Testis (tissue), 2 donors: ENCODE data around the gene MEGF11.

Experiments
- POLR2A ChIP-seq: fragments of 450-650 bp; IDR thresholded peaks from one replicate; pipeline ENCODE4 v1.6.1; 2017; ENCODE audit warnings: antibody characterized with exemption, mild to moderate bottlenecking, moderate library complexity
- TF ChIP-seq, protein P1 (sequence below), 3 experiments: fragments of 450-650 bp in 2 of 3; fragments of 200-600 bp in 1 of 3; sonication (generic) in 1 of 3; IDR thresholded peaks; one replicate each; pipeline ENCODE4 v1.5.1; 2016 to 2019; ENCODE audit warnings: antibody characterized with exemption in 3 of 3, mild to moderate bottlenecking in 2 of 3, moderate library complexity in 1 of 3

GRCh38 chr15:66135664-66136063, 117.9 kb downstream of the MEGF11 start:
- TF ChIP-seq, protein P1, sequence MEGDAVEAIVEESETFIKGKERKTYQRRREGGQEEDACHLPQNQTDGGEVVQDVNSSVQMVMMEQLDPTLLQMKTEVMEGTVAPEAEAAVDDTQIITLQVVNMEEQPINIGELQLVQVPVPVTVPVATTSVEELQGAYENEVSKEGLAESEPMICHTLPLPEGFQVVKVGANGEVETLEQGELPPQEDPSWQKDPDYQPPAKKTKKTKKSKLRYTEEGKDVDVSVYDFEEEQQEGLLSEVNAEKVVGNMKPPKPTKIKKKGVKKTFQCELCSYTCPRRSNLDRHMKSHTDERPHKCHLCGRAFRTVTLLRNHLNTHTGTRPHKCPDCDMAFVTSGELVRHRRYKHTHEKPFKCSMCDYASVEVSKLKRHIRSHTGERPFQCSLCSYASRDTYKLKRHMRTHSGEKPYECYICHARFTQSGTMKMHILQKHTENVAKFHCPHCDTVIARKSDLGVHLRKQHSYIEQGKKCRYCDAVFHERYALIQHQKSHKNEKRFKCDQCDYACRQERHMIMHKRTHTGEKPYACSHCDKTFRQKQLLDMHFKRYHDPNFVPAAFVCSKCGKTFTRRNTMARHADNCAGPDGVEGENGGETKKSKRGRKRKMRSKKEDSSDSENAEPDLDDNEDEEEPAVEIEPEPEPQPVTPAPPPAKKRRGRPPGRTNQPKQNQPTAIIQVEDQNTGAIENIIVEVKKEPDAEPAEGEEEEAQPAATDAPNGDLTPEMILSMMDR (IDR thresholded peaks at IDR 0.05): no peak
- no peak for TF ChIP-seq POLR2A
